ENCODE data around the gene CXorf49.

DNA sequence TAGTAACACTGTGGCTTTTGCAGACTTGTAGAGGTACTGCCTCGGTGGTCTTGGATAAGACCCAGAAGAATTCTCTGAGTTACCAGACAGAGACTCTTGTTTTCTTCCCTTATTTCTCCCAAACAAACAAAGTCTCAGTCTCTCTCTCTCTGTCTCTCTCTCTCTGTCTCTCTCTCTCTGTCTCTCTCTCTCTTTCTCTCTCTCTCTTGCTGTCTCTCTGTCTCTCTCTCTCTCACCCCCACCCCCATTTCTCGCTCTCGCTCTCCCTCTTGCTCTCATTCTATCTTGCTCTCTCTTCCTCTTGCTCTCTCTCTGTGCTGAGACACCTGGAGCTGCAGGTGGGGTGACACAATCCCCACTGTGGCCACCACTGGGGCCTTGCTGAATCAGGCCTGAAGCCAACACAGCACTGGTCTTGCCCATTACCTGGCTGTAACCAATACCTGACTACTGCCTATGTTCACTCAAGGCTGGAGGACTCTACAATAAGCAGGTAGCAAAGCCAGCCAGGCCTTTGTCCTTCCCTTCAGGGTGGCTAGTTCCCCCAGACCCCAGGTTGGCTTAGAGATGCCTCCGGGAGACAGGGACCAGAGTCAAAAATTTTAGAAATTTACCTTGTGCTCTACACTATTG, 38.4 kb downstream of the CXorf49 start:
- TF ChIP-seq POLR2AphosphoS5 (IDR thresholded peaks at IDR 0.05; ENCODE audit: borderline replicate concordance, low read depth, low read length) (no peak), EZH2 (IDR thresholded peaks at IDR 0.05) (no peak)

All from SK-N-MC (cell line).